ENCODE measurements around the gene INPPL1. TPM values are rescaled to one million over a fixed set of nuclear protein-coding genes. Genes with fewer than 3 reads are reported as not detected.
"Not testable (repeated sequence)": the region's sequence is repeated elsewhere in the genome, so short reads cannot be mapped to it uniquely, and the experiment has no call there.

Gene INPPL1
- total and polyA plus RNA-seq, 2 of the 13 experiments (the other 11 are each of a cell fraction or from before 2014, with no cell fraction given): 29.1 to 66.9 TPM

GRCh38 chr11:72265951-72266350 is 41.4 kb downstream of the INPPL1 start:
- Histone ChIP-seq H3K79me2 (ENCODE audit: insufficient read depth, low read length) (no peaks in the 10 kb centered on the region), H3K9me3 (ENCODE audit: low read length) (no peaks in the 10 kb centered on the region), H3K4me1 (ENCODE audit: insufficient read depth, low read length) (peaks cover 14% of the 10 kb centered on the region; the same call in 1 of the 2 replicates), H4K20me1 (ENCODE audit: insufficient read depth, low read length) (no peaks in the 10 kb centered on the region), H3K9ac (ENCODE audit: insufficient read depth, low read depth, low read length) (no peak overlapping the region), H2AFZ (ENCODE audit: low read length) (peak overlapping the region; percentile 12), H3K27ac (ENCODE audit: extremely low read length, insufficient read depth, low read length) (no peak overlapping the region), H3K36me3 (replicated peaks in 1 of 2; ENCODE audit: control insufficient read depth in 1 of 2, insufficient read depth in 2 of 2, low read length in 2 of 2) (no peaks in the 10 kb centered on the region), H3K27me3 (ENCODE audit: control insufficient read depth in 1 of 2, insufficient read depth in 2 of 2, low read length in 2 of 2) (no peaks in the 10 kb centered on the region), H3K4me3 (replicated peaks in 1 of 3; ENCODE audit: insufficient read depth in 1 of 3, low read depth in 2 of 3, low read length in 3 of 3) (no peak overlapping the region), H3K4me2 (ENCODE audit: low read depth, low read length) (no peak overlapping the region)
- TF ChIP-seq IRF2 (CRISPR knock-in tag; IDR thresholded peaks at IDR 0.05): no peak
- no peak for TF ChIP-seq ZNF75D (CRISPR knock-in tag; IDR thresholded peaks at IDR 0.05; ENCODE audit: borderline replicate concordance)
- TF ChIP-seq MATR3 (CRISPR knock-in tag; IDR thresholded peaks at IDR 0.05): no peak
- no peak for TF ChIP-seq PAWR (CRISPR knock-in tag; IDR thresholded peaks at IDR 0.05; ENCODE audit: borderline replicate concordance)
- no peak for TF ChIP-seq SALL1 (CRISPR knock-in tag; IDR thresholded peaks at IDR 0.05)
- TF ChIP-seq E2F1 (CRISPR knock-in tag; IDR thresholded peaks at IDR 0.05): no peak
- no peak for TF ChIP-seq RXRA (CRISPR knock-in tag; IDR thresholded peaks at IDR 0.05)
- ChIA-PET CTCF (ENCODE audit: low intra/inter-chr PET ratio, low total read pairs) (no interaction called here), POLR2A (no interaction called here)
- intact Hi-C loops (cut with micrococcal nuclease; ENCODE audit: unreplicated experiment) (no loop called here), in situ Hi-C loops (cut with HindIII; ENCODE audit: extremely low pct_ligation_motif_present, low pct_unique_long_range_greater_than_20kb) (no loop called here)
- DNase-seq (ENCODE audit: low spot score) (no peak), ATAC-seq (no peak), FAIRE-seq (no peak)
- BruUV-seq (replicated peaks): no TSS peak

- H2AFZ ChIP-seq (ENCODE audit: low read length); BruUV-seq (replicated peaks); ATAC-seq; H3K79me2 ChIP-seq (ENCODE audit: insufficient read depth, low read length); H3K9ac ChIP-seq (ENCODE audit: insufficient read depth, low read depth, low read length); H3K4me2 ChIP-seq (ENCODE audit: low read depth, low read length); CTCF ChIA-PET (ENCODE audit: low intra/inter-chr PET ratio, low total read pairs); H3K4me3 ChIP-seq (replicated peaks in 1 of 3; ENCODE audit: insufficient read depth in 1 of 3, low read depth in 2 of 3, low read length in 3 of 3); H3K36me3 ChIP-seq (replicated peaks in 1 of 2; ENCODE audit: control insufficient read depth in 1 of 2, insufficient read depth in 2 of 2, low read length in 2 of 2); POLR2A ChIA-PET; H3K27me3 ChIP-seq (ENCODE audit: control insufficient read depth in 1 of 2, insufficient read depth in 2 of 2, low read length in 2 of 2); DNase-seq (ENCODE audit: low spot score); H3K27ac ChIP-seq (ENCODE audit: extremely low read length, insufficient read depth, low read length); intact Hi-C loops (cut with micrococcal nuclease; ENCODE audit: unreplicated experiment); H3K9me3 ChIP-seq (ENCODE audit: low read length); H4K20me1 ChIP-seq (ENCODE audit: insufficient read depth, low read length); in situ Hi-C loops (cut with HindIII; ENCODE audit: extremely low pct_ligation_motif_present, low pct_unique_long_range_greater_than_20kb): not testable (repeated sequence)
- FAIRE-seq: peak; percentile 32
- H3K4me1 ChIP-seq (ENCODE audit: insufficient read depth, low read length): peaks cover 22% of the 10 kb centered on the region
- TF ChIP-seq ELF3 (CRISPR knock-in tag; IDR thresholded peaks at IDR 0.05): peak; percentile 23; the same call in 1 of the 2 replicates
- TF ChIP-seq ZNF770 (CRISPR knock-in tag; IDR thresholded peaks at IDR 0.05): peak; percentile 96
- WGBS (ENCODE audit: low lambda C conversion rate): 0% methylated on average over 5 of the region's 5 CpGs
Observed at GRCh38 chr11:72266960-72267359, 42.4 kb downstream of the INPPL1 start.
